K562 (cell line): ENCODE results near the gene RALGPS1. TPM values are rescaled to one million over a fixed set of nuclear protein-coding genes. Genes with fewer than 3 reads are reported as not detected.
A peak's percentile ranks its signal among the peaks of the same experiment; 100 is the strongest.

Experiments used
- BHLHE40 ChIP-seq: IDR thresholded peaks from 2 replicates; pipeline ENCODE4 v1.6.1; 2011; ENCODE audit warnings: low read length, improper control_type of control experiment
- CBFA2T2 ChIP-seq: fragments of 450-650 bp; conservative IDR thresholded peaks from 2 replicates; pipeline ENCODE4 v1.6.1; 2017; ENCODE audit warnings: mild to moderate bottlenecking
- E2F3 ChIP-seq: fragments of 250-450 bp; sonication (Bioruptor Pico); IDR thresholded peaks from 2 replicates; pipeline ENCODE4 v1.4.0; 2020; ENCODE audit warnings: mild to moderate bottlenecking
- EGR1 ChIP-seq: fragments of 450-650 bp; conservative IDR thresholded peaks from 2 replicates; pipeline ENCODE4 v1.6.1; 2017; ENCODE audit warnings: mild to moderate bottlenecking
- ETV6 ChIP-seq, 3 experiments: fragments of 150-350 bp in 1 of 3; sonication (generic) in 1 of 3; formaldehyde crosslinking in 1 of 3; IDR thresholded peaks; 2 replicates each; pipeline versions ENCODE4 v1.6.1 to v1.8.0; 2014 to 2022; ENCODE audit warnings: borderline replicate concordance in 2 of 3, low read depth in 2 of 3, antibody characterized with exemption in 1 of 3, low read length in 1 of 3, mild to moderate bottlenecking in 1 of 3, missing genetic modification reagents in 1 of 3
- FOXM1 ChIP-seq, 2 experiments: fragments of 450-650 bp in 1 of 2; sonication (generic) in 1 of 2; formaldehyde crosslinking in 1 of 2; IDR thresholded peaks; 2 replicates each; pipeline versions ENCODE4 v1.6.1 to v1.9.0; 2017 to 2022; ENCODE audit warnings: low read depth in 2 of 2, mild to moderate bottlenecking in 2 of 2, missing genetic modification reagents in 1 of 2, moderate library complexity in 1 of 2
- HLTF ChIP-seq: fragments of 450-650 bp; IDR thresholded peaks from 2 replicates; pipeline ENCODE4 v1.6.1; 2016
- MED1 ChIP-seq: sonication (generic); formaldehyde crosslinking; IDR thresholded peaks from 2 replicates; pipeline ENCODE4 v1.8.1; 2023; ENCODE audit warnings: missing genetic modification reagents, borderline replicate concordance
- NFIC ChIP-seq: fragments of 450-650 bp; IDR thresholded peaks from 2 replicates; pipeline ENCODE4 v1.6.1; 2017; ENCODE audit warnings: mild to moderate bottlenecking, inconsistent platforms
- NR4A1 ChIP-seq, 2 experiments: fragments of 250-450 bp in 1 of 2; fragments of 450-650 bp in 1 of 2; sonication (Bioruptor Pico) in 1 of 2; IDR thresholded peaks; 2 replicates each; pipeline versions ENCODE4 v1.4.0 to v1.6.1; 2016 to 2020; ENCODE audit warnings: mild to moderate bottlenecking in 2 of 2, missing compliant biosample characterization in 1 of 2, missing genetic modification characterization in 1 of 2, moderate library complexity in 1 of 2
- POLR2AphosphoS5 ChIP-seq: IDR thresholded peaks from 2 replicates; pipeline ENCODE4 v1.6.1; 2011; ENCODE audit warnings: mild to moderate bottlenecking, low read depth, low read length, moderate library complexity; ENCODE audit not compliant: control insufficient read depth, insufficient read depth
- RNF2 ChIP-seq: sonication (generic); IDR thresholded peaks from 2 replicates; pipeline ENCODE4 v1.6.1; 2016
- TGIF2 ChIP-seq: sonication (generic); formaldehyde crosslinking; IDR thresholded peaks from 2 replicates; pipeline ENCODE4 v1.8.1; 2022; ENCODE audit warnings: mild to moderate bottlenecking, missing genetic modification reagents, moderate library complexity
- ZEB2 ChIP-seq: fragments of 450-650 bp; IDR thresholded peaks from 2 replicates; pipeline ENCODE4 v1.6.1; 2016
- ZNF316 ChIP-seq: fragments of 450-650 bp; IDR thresholded peaks from 2 replicates; pipeline ENCODE4 v1.6.1; 2016
- ZNF41 ChIP-seq: fragments of 250-450 bp; sonication (Bioruptor Pico); conservative IDR thresholded peaks from 2 replicates; pipeline ENCODE4 v1.4.0; 2020; ENCODE audit warnings: mild to moderate bottlenecking
- ZNF444 ChIP-seq: fragments of 250-450 bp; sonication (Bioruptor Pico); IDR thresholded peaks from 2 replicates; pipeline ENCODE4 v1.4.0; 2020; ENCODE audit warnings: mild to moderate bottlenecking, moderate library complexity
- polyA plus RNA-seq, 8 experiments: library from polyadenylated mRNA; depleted of rRNA in 4 of 8; stranded (reverse) in 5 of 8; unstranded in 3 of 8; fragments of >200 nt; fragmentation: Nextera tagmentation in 2 of 8; fragmentation: Illumina TruSeq in 1 of 8; extraction: Ambion mirVana in 2 of 8; extraction: Trizol in 1 of 8; gene quantifications; 2 replicates each; pipeline versions ENCODE4 v1.2.1 to v1.2.3, GENCODE V29; 2011 to 2014; ENCODE audit warnings: inconsistent platforms in 1 of 8, missing spikeins in 1 of 8
- total RNA-seq, 7 experiments: library from RNA; depleted of rRNA in 6 of 7; stranded (reverse); fragments of >200 nt in 6 of 7; fragmentation: Illumina TruSeq in 2 of 7; extraction: Trizol in 2 of 7; gene quantifications; 2 replicates each; pipeline versions ENCODE4 v1.2.1 to v1.2.3, GENCODE V29; 2011 to 2021; ENCODE audit warnings: low replicate concordance in 1 of 7
- TF ChIP-seq, protein P1 (sequence below): sonication (generic); formaldehyde crosslinking; IDR thresholded peaks from 2 replicates; pipeline ENCODE4 v1.8.0; 2023; ENCODE audit warnings: mild to moderate bottlenecking, missing genetic modification reagents
- TF ChIP-seq, protein P2 (sequence below), 3 experiments: fragments of 200-800 bp in 1 of 3; fragments of 250-450 bp in 1 of 3; fragments of 450-650 bp in 1 of 3; sonication (Bioruptor Pico) in 1 of 3; sonication (Bioruptor generic) in 1 of 3; formaldehyde crosslinking in 1 of 3; IDR thresholded peaks; 2 replicates each; pipeline versions ENCODE4 v1.6.1 to v1.8.0; 2016 to 2022; ENCODE audit warnings: mild to moderate bottlenecking in 2 of 3, missing genetic modification characterization in 2 of 3, missing compliant biosample characterization in 1 of 3, moderate library complexity in 1 of 3
- TF ChIP-seq, protein P3 (sequence below): fragments of 450-650 bp; IDR thresholded peaks from 2 replicates; pipeline ENCODE4 v1.6.1; 2016; ENCODE audit warnings: low read depth, mild to moderate bottlenecking, moderate library complexity

RALGPS1 gene
- total and polyA plus RNA-seq, 9 of the 15 experiments (the other 6 are each of a cell fraction or from before 2014, with no cell fraction given) = 0.04 to 2.6 (median 1.5) TPM

DNA sequence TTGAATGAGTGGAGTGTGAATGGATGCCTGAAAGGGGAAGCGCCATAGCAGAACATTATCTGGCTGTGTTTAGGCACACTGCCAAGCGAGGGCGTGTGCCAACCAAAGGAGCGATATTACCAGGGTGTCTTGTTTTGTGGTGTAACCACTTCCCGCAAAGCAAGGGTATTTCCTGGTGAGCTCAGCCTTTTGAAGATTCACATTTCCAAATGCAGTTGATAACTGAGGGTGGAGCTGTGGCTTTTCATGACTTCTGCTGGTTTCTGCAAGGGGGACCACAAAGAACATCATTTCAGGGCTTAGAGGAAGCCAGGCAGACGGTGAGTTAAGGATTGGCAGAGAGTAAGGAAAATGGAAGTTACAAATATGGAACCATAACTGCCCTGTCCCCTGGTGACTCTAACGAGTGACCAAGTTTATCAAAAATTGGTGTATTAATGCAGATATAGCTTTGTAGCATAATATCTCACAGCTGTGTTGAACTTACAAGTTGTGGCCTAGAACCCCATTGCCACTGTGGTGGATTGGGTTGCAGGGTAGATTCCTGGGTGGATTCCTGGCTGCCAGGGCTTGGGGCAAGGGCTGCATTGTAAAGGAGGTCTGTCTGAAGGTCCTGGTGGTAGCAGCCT, 71.4 kb downstream of the RALGPS1 start (continued):
- TF ChIP-seq TGIF2 (CRISPR knock-in tag) (no peak), CBFA2T2 (no peak), E2F3 (no peak), ZNF444 (CRISPR knock-in tag) (no peak), ETV6 (IDR thresholded peaks at IDR 0.05; ENCODE audit: borderline replicate concordance in 1 of 2, low read depth in 2 of 2, low read length in 1 of 2) (peak; percentile 75 to 96; a peak in 3 of 4 replicates), ETV6 (CRISPR knock-in tag; IDR thresholded peaks at IDR 0.05; ENCODE audit: borderline replicate concordance) (no peak), HLTF (no peak), RNF2 (peak; percentile 33; the same call in 1 of the 2 replicates), ZNF41 (CRISPR knock-in tag) (no peak), FOXM1 (IDR thresholded peaks at IDR 0.05; ENCODE audit: low read depth) (no peak), FOXM1 (CRISPR knock-in tag; IDR thresholded peaks at IDR 0.05; ENCODE audit: low read depth) (no peak), POLR2AphosphoS5 (no peak), EGR1 (no peak), ZNF316 (no peak), NFIC (peak; percentile 75), BHLHE40 (peak; percentile 42; the same call in 1 of the 2 replicates), MED1 (CRISPR knock-in tag) (no peak), NR4A1 (CRISPR knock-in tag; IDR thresholded peaks at IDR 0.05) (no peak), NR4A1 (tag; IDR thresholded peaks at IDR 0.05) (no peak), ZEB2 (no peak)
- TF ChIP-seq, protein P1, sequence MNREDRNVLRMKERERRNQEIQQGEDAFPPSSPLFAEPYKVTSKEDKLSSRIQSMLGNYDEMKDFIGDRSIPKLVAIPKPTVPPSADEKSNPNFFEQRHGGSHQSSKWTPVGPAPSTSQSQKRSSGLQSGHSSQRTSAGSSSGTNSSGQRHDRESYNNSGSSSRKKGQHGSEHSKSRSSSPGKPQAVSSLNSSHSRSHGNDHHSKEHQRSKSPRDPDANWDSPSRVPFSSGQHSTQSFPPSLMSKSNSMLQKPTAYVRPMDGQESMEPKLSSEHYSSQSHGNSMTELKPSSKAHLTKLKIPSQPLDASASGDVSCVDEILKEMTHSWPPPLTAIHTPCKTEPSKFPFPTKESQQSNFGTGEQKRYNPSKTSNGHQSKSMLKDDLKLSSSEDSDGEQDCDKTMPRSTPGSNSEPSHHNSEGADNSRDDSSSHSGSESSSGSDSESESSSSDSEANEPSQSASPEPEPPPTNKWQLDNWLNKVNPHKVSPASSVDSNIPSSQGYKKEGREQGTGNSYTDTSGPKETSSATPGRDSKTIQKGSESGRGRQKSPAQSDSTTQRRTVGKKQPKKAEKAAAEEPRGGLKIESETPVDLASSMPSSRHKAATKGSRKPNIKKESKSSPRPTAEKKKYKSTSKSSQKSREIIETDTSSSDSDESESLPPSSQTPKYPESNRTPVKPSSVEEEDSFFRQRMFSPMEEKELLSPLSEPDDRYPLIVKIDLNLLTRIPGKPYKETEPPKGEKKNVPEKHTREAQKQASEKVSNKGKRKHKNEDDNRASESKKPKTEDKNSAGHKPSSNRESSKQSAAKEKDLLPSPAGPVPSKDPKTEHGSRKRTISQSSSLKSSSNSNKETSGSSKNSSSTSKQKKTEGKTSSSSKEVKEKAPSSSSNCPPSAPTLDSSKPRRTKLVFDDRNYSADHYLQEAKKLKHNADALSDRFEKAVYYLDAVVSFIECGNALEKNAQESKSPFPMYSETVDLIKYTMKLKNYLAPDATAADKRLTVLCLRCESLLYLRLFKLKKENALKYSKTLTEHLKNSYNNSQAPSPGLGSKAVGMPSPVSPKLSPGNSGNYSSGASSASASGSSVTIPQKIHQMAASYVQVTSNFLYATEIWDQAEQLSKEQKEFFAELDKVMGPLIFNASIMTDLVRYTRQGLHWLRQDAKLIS (CRISPR knock-in tag) = no peak
- TF ChIP-seq, protein P2, sequence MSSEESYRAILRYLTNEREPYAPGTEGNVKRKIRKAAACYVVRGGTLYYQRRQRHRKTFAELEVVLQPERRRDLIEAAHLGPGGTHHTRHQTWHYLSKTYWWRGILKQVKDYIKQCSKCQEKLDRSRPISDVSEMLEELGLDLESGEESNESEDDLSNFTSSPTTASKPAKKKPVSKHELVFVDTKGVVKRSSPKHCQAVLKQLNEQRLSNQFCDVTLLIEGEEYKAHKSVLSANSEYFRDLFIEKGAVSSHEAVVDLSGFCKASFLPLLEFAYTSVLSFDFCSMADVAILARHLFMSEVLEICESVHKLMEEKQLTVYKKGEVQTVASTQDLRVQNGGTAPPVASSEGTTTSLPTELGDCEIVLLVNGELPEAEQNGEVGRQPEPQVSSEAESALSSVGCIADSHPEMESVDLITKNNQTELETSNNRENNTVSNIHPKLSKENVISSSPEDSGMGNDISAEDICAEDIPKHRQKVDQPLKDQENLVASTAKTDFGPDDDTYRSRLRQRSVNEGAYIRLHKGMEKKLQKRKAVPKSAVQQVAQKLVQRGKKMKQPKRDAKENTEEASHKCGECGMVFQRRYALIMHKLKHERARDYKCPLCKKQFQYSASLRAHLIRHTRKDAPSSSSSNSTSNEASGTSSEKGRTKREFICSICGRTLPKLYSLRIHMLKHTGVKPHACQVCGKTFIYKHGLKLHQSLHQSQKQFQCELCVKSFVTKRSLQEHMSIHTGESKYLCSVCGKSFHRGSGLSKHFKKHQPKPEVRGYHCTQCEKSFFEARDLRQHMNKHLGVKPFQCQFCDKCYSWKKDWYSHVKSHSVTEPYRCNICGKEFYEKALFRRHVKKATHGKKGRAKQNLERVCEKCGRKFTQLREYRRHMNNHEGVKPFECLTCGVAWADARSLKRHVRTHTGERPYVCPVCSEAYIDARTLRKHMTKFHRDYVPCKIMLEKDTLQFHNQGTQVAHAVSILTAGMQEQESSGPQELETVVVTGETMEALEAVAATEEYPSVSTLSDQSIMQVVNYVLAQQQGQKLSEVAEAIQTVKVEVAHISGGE (CRISPR knock-in tag; IDR thresholded peaks at IDR 0.05) = no peak; a peak in 1 of 6 replicates
- TF ChIP-seq, protein P3, sequence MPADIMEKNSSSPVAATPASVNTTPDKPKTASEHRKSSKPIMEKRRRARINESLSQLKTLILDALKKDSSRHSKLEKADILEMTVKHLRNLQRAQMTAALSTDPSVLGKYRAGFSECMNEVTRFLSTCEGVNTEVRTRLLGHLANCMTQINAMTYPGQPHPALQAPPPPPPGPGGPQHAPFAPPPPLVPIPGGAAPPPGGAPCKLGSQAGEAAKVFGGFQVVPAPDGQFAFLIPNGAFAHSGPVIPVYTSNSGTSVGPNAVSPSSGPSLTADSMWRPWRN = peak; percentile 79; the same call in 1 of the 2 replicates
